Endothelial cell of umbilical vein (primary cell): ENCODE data around the gene AUTS2. TPM values are rescaled to one million over a fixed set of nuclear protein-coding genes. Genes with fewer than 3 reads are reported as not detected.

Source experiments
- BruUV-seq: library from RNA; stranded (reverse); fragments of 400-500 nt; replicated peaks from 2 replicates; lab custom pipeline; 2021; lab: Mats Ljungman, UMichigan
- CTCF ChIA-PET: fragments of 300-600, 350-600 bp; sonication (Branson Sonifier 250); formaldehyde crosslinking; loops from one replicate; lab custom pipeline; 2021; ENCODE audit warnings: antibody characterized with exemption, inconsistent platforms; lab: Charles Lee
- POLR2A ChIA-PET: fragments of 300-600, 350-600 bp; sonication (Branson Sonifier 250); formaldehyde crosslinking; loops from one replicate; lab custom pipeline; 2021; ENCODE audit warnings: antibody characterized with exemption, inconsistent platforms; lab: Charles Lee
- DNase-seq: peaks from one replicate; pipeline ENCODE4 v3.0.0-alpha.2; 2011; ENCODE audit warnings: low read depth, low spot score
- FAIRE-seq: peaks from 2 replicates; lab custom pipeline; 2011; peaks lifted over from hg19 to GRCh38; lab: Jason Lieb, UNC
- H2AFZ ChIP-seq: 2 replicates; pipeline ENCODE4 v1.6.0; 2012; ENCODE audit warnings: low read depth, low read length, control low read depth, inconsistent platforms
- H3K27ac ChIP-seq: 2 replicates; pipeline ENCODE4 v1.5.1; 2011; ENCODE audit warnings: low read depth, mild to moderate bottlenecking, control low read depth, low read length, moderate library complexity; ENCODE audit not compliant: insufficient read depth
- H3K27me3 ChIP-seq, 2 experiments: 2 replicates each; pipeline versions ENCODE4 v1.6.0 to v1.6.1; 2011; ENCODE audit warnings: low read length in 2 of 2, mixed read lengths in 1 of 2; ENCODE audit not compliant: control insufficient read depth in 2 of 2, insufficient read depth in 2 of 2
- H3K36me3 ChIP-seq, 2 experiments: 2 replicates in 1 of 2; 3 replicates in 1 of 2; pipeline ENCODE4 v1.5.1; 2011; ENCODE audit warnings: low read length in 2 of 2, mild to moderate bottlenecking in 1 of 2, moderate library complexity in 1 of 2; ENCODE audit not compliant: control insufficient read depth in 2 of 2, insufficient read depth in 2 of 2; ENCODE audit errors: extremely low read depth in 1 of 2
- H3K4me1 ChIP-seq: 3 replicates; pipeline ENCODE4 v1.5.1; 2011; ENCODE audit warnings: mild to moderate bottlenecking, low read length; ENCODE audit not compliant: control insufficient read depth, insufficient read depth; ENCODE audit errors: extremely low read depth
- H3K4me2 ChIP-seq: 2 replicates; pipeline ENCODE4 v1.6.1; 2011; ENCODE audit warnings: low read length, control low read depth, mixed read lengths; ENCODE audit not compliant: insufficient read depth
- H3K4me3 ChIP-seq, 3 experiments: fragments of 200-600 bp in 1 of 3; sonication (generic), shearing (Covaris generic) in 1 of 3; replicated peaks in 1 of 3; 2 replicates each; pipeline ENCODE4 v1.5.1; 2011 to 2016; ENCODE audit warnings: control low read depth in 3 of 3, low read length in 3 of 3, mild to moderate bottlenecking in 2 of 3, inconsistent platforms in 1 of 3, low read depth in 1 of 3, moderate library complexity in 1 of 3; ENCODE audit not compliant: insufficient read depth in 1 of 3
- H3K79me2 ChIP-seq: 2 replicates; pipeline ENCODE4 v1.6.0; 2012; ENCODE audit warnings: low read length, inconsistent platforms; ENCODE audit not compliant: control insufficient read depth, insufficient read depth
- H3K9ac ChIP-seq: replicated peaks from 2 replicates; pipeline ENCODE3; 2011; ENCODE audit warnings: low read length, control low read depth; ENCODE audit not compliant: insufficient read depth; ENCODE audit errors: extremely low read depth
- H3K9me1 ChIP-seq: replicated peaks from 3 replicates; pipeline ENCODE4 v1.6.0; 2011; ENCODE audit warnings: mild to moderate bottlenecking, low read length; ENCODE audit not compliant: control insufficient read depth, insufficient read depth; ENCODE audit errors: extremely low read depth
- H3K9me3 ChIP-seq: replicated peaks from 2 replicates; pipeline ENCODE4 v1.5.1; 2012; ENCODE audit warnings: low read length, inconsistent platforms; ENCODE audit not compliant: control insufficient read depth, insufficient read depth
- H4K20me1 ChIP-seq: replicated peaks from 2 replicates; pipeline ENCODE3; 2011; ENCODE audit warnings: mild to moderate bottlenecking, low read length; ENCODE audit not compliant: control insufficient read depth, insufficient read depth; ENCODE audit errors: extremely low read depth
- CTCF ChIP-seq, 2 donors: IDR thresholded peaks; 1 replicate in 1 of 2; 2 replicates in 1 of 2; pipeline ENCODE4 v1.5.1; 2011; ENCODE audit warnings: low read length in 2 of 2, mild to moderate bottlenecking in 2 of 2, moderate library complexity in 2 of 2, control low read depth in 1 of 2, inconsistent platforms in 1 of 2, low read depth in 1 of 2; ENCODE audit not compliant: insufficient read depth in 1 of 2; ENCODE audit errors: extremely low read depth in 1 of 2
- EZH2 ChIP-seq: IDR thresholded peaks from 2 replicates; pipeline ENCODE4 v1.6.1; 2012; ENCODE audit warnings: borderline replicate concordance, low read depth, mild to moderate bottlenecking, moderate library complexity, low read length, inconsistent platforms; ENCODE audit not compliant: severe bottlenecking
- FOS ChIP-seq: IDR thresholded peaks from 2 replicates; pipeline ENCODE4 v1.6.1; 2011; ENCODE audit warnings: mild to moderate bottlenecking, low read length, moderate library complexity, borderline replicate concordance; ENCODE audit not compliant: insufficient read depth
- GATA2 ChIP-seq: IDR thresholded peaks from 2 replicates; pipeline ENCODE4 v1.7.0; 2011; ENCODE audit warnings: low read depth, mild to moderate bottlenecking, moderate library complexity, mixed read lengths, low read length; ENCODE audit not compliant: insufficient read length, insufficient read depth
- JUN ChIP-seq: IDR thresholded peaks from 2 replicates; pipeline ENCODE4 v1.6.1; 2011; ENCODE audit warnings: borderline replicate concordance, low read depth; ENCODE audit not compliant: insufficient read length, insufficient read depth
- MAX ChIP-seq: IDR thresholded peaks from 2 replicates; pipeline ENCODE4 v1.6.1; 2011; ENCODE audit not compliant: insufficient read depth, insufficient read length
- MYC ChIP-seq: IDR thresholded peaks from one replicate; pipeline ENCODE4 v1.6.1; 2011; ENCODE audit warnings: mild to moderate bottlenecking, low read depth, low read length
- POLR2A ChIP-seq: IDR thresholded peaks from 2 replicates; pipeline ENCODE4 v1.6.1; 2012; ENCODE audit warnings: low read depth, mild to moderate bottlenecking, control low read depth, low read length
- POLR2AphosphoS5 ChIP-seq: IDR thresholded peaks from 2 replicates; pipeline ENCODE4 v1.6.1; 2012; ENCODE audit warnings: low read depth, mild to moderate bottlenecking, control low read depth, low read length, moderate library complexity; ENCODE audit not compliant: insufficient read depth
- dilution Hi-C: fragments of 300-500 bp; cut with MboI; formaldehyde crosslinking; loops from one replicate; pipeline ENCODE4 v1.15.0; 2019; ENCODE audit warnings: low sequenced_read_pairs; ENCODE audit not compliant: extremely low pct_ligation_motif_present
- intact Hi-C: fragments of 100-400 bp; cut with micrococcal nuclease; formaldehyde crosslinking; loops from one replicate; pipeline ENCODE4 v1.10.0; 2022
- polyA plus RNA-seq, 4 experiments: library from polyadenylated mRNA; depleted of rRNA in 3 of 4; stranded (reverse) in 3 of 4; unstranded in 1 of 4; fragments of >200 nt; gene quantifications; 2 replicates each; pipeline versions ENCODE4 v1.2.1 to v1.2.3, GENCODE V29; 2011 to 2012; ENCODE audit warnings: missing spikeins in 1 of 4
- total RNA-seq: library from RNA; stranded (reverse); gene quantifications from 2 replicates; pipeline ENCODE4 v1.2.3, GENCODE V29; 2021

The AUTS2 gene
- total and polyA plus RNA-seq, 2 donors (not counting 3 experiments of a cell fraction or from before 2014, with no cell fraction given) = 0.59 to 8.0 TPM

- no peaks in the 10 kb centered on the region for H3K9me3 ChIP-seq
- H3K4me3 ChIP-seq = no peak overlapping the region
- no peaks in the 10 kb centered on the region for H4K20me1 ChIP-seq
- intact Hi-C loops = no loop called here
- POLR2A ChIA-PET = no interaction called here
- CTCF ChIA-PET = no interaction called here
- H3K4me1 ChIP-seq = no peaks in the 10 kb centered on the region
- BruUV-seq = no TSS peak
- H2AFZ ChIP-seq = no peak overlapping the region
- no peak overlapping the region for H3K4me2 ChIP-seq
- no peaks in the 10 kb centered on the region for H3K9me1 ChIP-seq
- dilution Hi-C loops = no loop called here
- DNase-seq = no peak
- H3K27me3 ChIP-seq = no peaks in the 10 kb centered on the region
- FAIRE-seq = no peak
- H3K36me3 ChIP-seq = no peaks in the 10 kb centered on the region
- no peak overlapping the region for H3K27ac ChIP-seq
- H3K79me2 ChIP-seq = no peaks in the 10 kb centered on the region
- no peak for TF ChIP-seq POLR2AphosphoS5
- no peak for TF ChIP-seq GATA2
- TF ChIP-seq FOS = no peak
- no peak for TF ChIP-seq CTCF (IDR thresholded peaks at IDR 0.05; ENCODE audit: extremely low read depth in 1 of 2, insufficient read depth in 1 of 2, low read depth in 1 of 2, low read length in 2 of 2)
- no peak for TF ChIP-seq MAX
- TF ChIP-seq EZH2 = no peak
- TF ChIP-seq POLR2A = no peak
- no peak for TF ChIP-seq JUN
- TF ChIP-seq MYC = no peak
- H3K9ac ChIP-seq = no peak overlapping the region
These were observed 45.0 kb downstream of the AUTS2 start for GRCh38 chr7:69643265-69643664.
